K562 (cell line): ENCODE results near the gene IRF2BP1. TPM values are rescaled to one million over a fixed set of nuclear protein-coding genes. Genes with fewer than 3 reads are reported as not detected.

Source experiments
- ATAC-seq: fragments of 200-7000 bp; cut with Tn5 transposase; 3 replicates; pipeline ENCODE4 v1.9.1; 2020; ENCODE audit warnings: moderate library complexity
- BruUV-seq: library from RNA; stranded (reverse); fragments of 400-500 nt; replicated peaks from 2 replicates; lab custom pipeline; 2021; lab: Mats Ljungman, UMichigan
- CTCF ChIA-PET: fragments of 300-600 bp; formaldehyde crosslinking; extraction: SDS; loops from one replicate; lab custom pipeline; 2021; ENCODE audit warnings: low intra/inter-chr PET ratio; lab: Yijun Ruan, JAX
- POLR2A ChIA-PET: fragments of 300-600, 350-650 bp; sonication (Branson Sonifier 250); formaldehyde crosslinking; extraction: SDS; loops from one replicate; lab custom pipeline; 2021; ENCODE audit warnings: antibody characterized with exemption, inconsistent platforms; lab: Yijun Ruan, JAX
- DNase-seq, 4 experiments: peaks; one replicate each; pipeline versions ENCODE4 v3.0.0 to v3.0.0-alpha.2; 2011 to 2018; ENCODE audit warnings: low spot score in 3 of 4, mixed read lengths in 3 of 4; ENCODE audit errors: extremely low read depth in 1 of 4
- FAIRE-seq: peaks from 2 replicates; lab custom pipeline; 2011; peaks lifted over from hg19 to GRCh38; lab: Jason Lieb, UNC
- H2AFZ ChIP-seq: 2 replicates; pipeline ENCODE4 v1.6.0; 2011; ENCODE audit warnings: low read depth, low read length, control low read depth, inconsistent platforms
- H3K27ac ChIP-seq: fragments of 200-600 bp; 3 replicates; pipeline ENCODE4 v1.8.0; 2011; ENCODE audit warnings: low read depth, mild to moderate bottlenecking, control low read depth, inconsistent platforms, low read length, moderate library complexity, mixed read lengths; ENCODE audit errors: extremely low read depth
- H3K27me3 ChIP-seq, 2 experiments: fragments of 300-600 bp in 1 of 2; 2 replicates in 1 of 2; 3 replicates in 1 of 2; pipeline versions ENCODE4 v1.6.0 to v1.8.0; 2011; ENCODE audit warnings: inconsistent platforms in 2 of 2, low read length in 2 of 2, mild to moderate bottlenecking in 1 of 2, mixed read lengths in 1 of 2, moderate library complexity in 1 of 2; ENCODE audit not compliant: control insufficient read depth in 2 of 2, insufficient read depth in 2 of 2
- H3K36me3 ChIP-seq: fragments of 300-600 bp; 3 replicates; pipeline ENCODE4 v1.8.0; 2011; ENCODE audit warnings: mild to moderate bottlenecking, low read length, inconsistent platforms; ENCODE audit not compliant: control insufficient read depth, insufficient read depth
- H3K4me1 ChIP-seq, 2 experiments: fragments of 200-600 bp in 1 of 2; replicated peaks in 1 of 2; 2 replicates in 1 of 2; 3 replicates in 1 of 2; pipeline versions ENCODE4 v1.5.1 to v1.8.0; 2011; ENCODE audit warnings: inconsistent platforms in 2 of 2, low read length in 2 of 2, mild to moderate bottlenecking in 1 of 2, mixed read lengths in 1 of 2, moderate library complexity in 1 of 2; ENCODE audit not compliant: control insufficient read depth in 2 of 2, insufficient read depth in 2 of 2
- H3K4me2 ChIP-seq: 2 replicates; pipeline ENCODE4 v1.6.1; 2011; ENCODE audit warnings: low read length, control low read depth, inconsistent platforms, mixed read lengths; ENCODE audit not compliant: insufficient read depth
- H3K4me3 ChIP-seq: fragments of 200-600 bp; sonication (generic), shearing (Covaris generic); 2 replicates; pipeline ENCODE4 v1.5.1; 2016; ENCODE audit warnings: control low read depth, inconsistent platforms
- H3K79me2 ChIP-seq: fragments of 200-600 bp; 3 replicates; pipeline ENCODE4 v1.8.0; 2011; ENCODE audit warnings: low read length, inconsistent platforms; ENCODE audit not compliant: control insufficient read depth, insufficient read depth
- H3K9ac ChIP-seq, 2 experiments: 2 replicates each; pipeline versions ENCODE4 v1.6.0 to v1.6.1; 2011; ENCODE audit warnings: low read depth in 2 of 2, low read length in 2 of 2, control low read depth in 1 of 2, inconsistent platforms in 1 of 2, mild to moderate bottlenecking in 1 of 2, mixed read lengths in 1 of 2; ENCODE audit not compliant: insufficient read depth in 1 of 2
- H3K9me1 ChIP-seq: one replicate; pipeline ENCODE4 v1.6.0; 2011; ENCODE audit warnings: inconsistent platforms, mild to moderate bottlenecking, low read length, moderate library complexity; ENCODE audit not compliant: control insufficient read depth, insufficient read depth
- H3K9me3 ChIP-seq: replicated peaks from 2 replicates; pipeline ENCODE4 v1.5.1; 2011; ENCODE audit warnings: low read depth, low read length, inconsistent platforms; ENCODE audit not compliant: control insufficient read depth, insufficient read depth
- H4K20me1 ChIP-seq: replicated peaks from 2 replicates; pipeline ENCODE4 v1.6.1; 2011; ENCODE audit warnings: low read length, inconsistent platforms, mixed read lengths; ENCODE audit not compliant: control insufficient read depth, insufficient read depth
- CBX2 ChIP-seq: fragments of 200-600 bp; sonication (generic); IDR thresholded peaks from one replicate; pipeline ENCODE4 v1.6.1; 2012; ENCODE audit warnings: mild to moderate bottlenecking, low read length, inconsistent platforms; ENCODE audit not compliant: insufficient read depth, poor library complexity, severe bottlenecking
- FUS ChIP-seq: fragments of 200-400 bp; formaldehyde crosslinking; optimal IDR thresholded peaks from 2 replicates; pipeline ENCODE3; 2017; ENCODE audit warnings: low read depth, low read length
- KLF16 ChIP-seq: IDR thresholded peaks from 2 replicates; pipeline ENCODE4 v1.6.1; 2016; ENCODE audit warnings: antibody characterized with exemption
- MTA2 ChIP-seq: fragments of 450-650 bp; IDR thresholded peaks from 2 replicates; pipeline ENCODE4 v1.6.1; 2016; ENCODE audit warnings: low read depth
- NFIC ChIP-seq: fragments of 450-650 bp; IDR thresholded peaks from 2 replicates; pipeline ENCODE4 v1.6.1; 2017; ENCODE audit warnings: mild to moderate bottlenecking, inconsistent platforms
- NFRKB ChIP-seq: fragments of 450-650 bp; IDR thresholded peaks from 2 replicates; pipeline ENCODE4 v1.6.1; 2016; ENCODE audit warnings: low read depth
- POLR2AphosphoS5 ChIP-seq: IDR thresholded peaks from 2 replicates; pipeline ENCODE4 v1.6.1; 2011; ENCODE audit warnings: mild to moderate bottlenecking, low read depth, low read length, moderate library complexity; ENCODE audit not compliant: control insufficient read depth, insufficient read depth
- RBBP5 ChIP-seq: fragments of 200-600 bp; sonication (generic); IDR thresholded peaks from 2 replicates; pipeline ENCODE4 v1.6.1; 2012; ENCODE audit warnings: borderline replicate concordance, mild to moderate bottlenecking, low read length, control low read depth, inconsistent platforms; ENCODE audit not compliant: insufficient read depth, poor library complexity, severe bottlenecking
- SREBF1 ChIP-seq: fragments of 150-350 bp; IDR thresholded peaks from 2 replicates; pipeline ENCODE4 v1.6.1; 2014; ENCODE audit warnings: antibody characterized with exemption, low read depth, low read length, borderline replicate concordance
- YY1 ChIP-seq, 3 experiments: IDR thresholded peaks; 2 replicates each; pipeline ENCODE4 v1.6.1; 2011; ENCODE audit warnings: low read length in 2 of 3, mild to moderate bottlenecking in 2 of 3, moderate library complexity in 2 of 3, borderline replicate concordance in 1 of 3, control low read depth in 1 of 3, low read depth in 1 of 3; ENCODE audit not compliant: insufficient read depth in 3 of 3, insufficient replicate concordance in 2 of 3, control insufficient read depth in 1 of 3, insufficient read length in 1 of 3; ENCODE audit errors: extremely low read depth in 1 of 3
- ZBTB7A ChIP-seq: IDR thresholded peaks from 2 replicates; pipeline ENCODE4 v1.6.1; 2011; ENCODE audit warnings: low read depth, mild to moderate bottlenecking, low read length, moderate library complexity, borderline replicate concordance; ENCODE audit not compliant: control insufficient read depth
- WGBS: fragments of 100-300 bp; shearing (Covaris generic); methylation state at CpG from one replicate; pipeline ENCODE4 v1.1.6; 2016; ENCODE audit warnings: low coverage, mixed read lengths; ENCODE audit not compliant: insufficient coverage; ENCODE audit errors: missing lambda C conversion rate; 5-methylcytosine and 5-hydroxymethylcytosine counted together
- in situ Hi-C: fragments of 300-500 bp; cut with MboI; formaldehyde crosslinking; loops from 4 replicates; pipeline ENCODE4 v1.15.0; 2018; ENCODE audit warnings: inconsistent platforms, mixed read lengths
- intact Hi-C: fragments of 100-400 bp; cut with micrococcal nuclease; formaldehyde crosslinking; loops from 2 replicates; pipeline ENCODE4 v1.14.2; 2022
- polyA plus RNA-seq, 8 experiments: library from polyadenylated mRNA; depleted of rRNA in 4 of 8; stranded (reverse) in 5 of 8; unstranded in 3 of 8; fragments of >200 nt; fragmentation: Nextera tagmentation in 2 of 8; fragmentation: Illumina TruSeq in 1 of 8; extraction: Ambion mirVana in 2 of 8; extraction: Trizol in 1 of 8; gene quantifications; 2 replicates each; pipeline versions ENCODE4 v1.2.1 to v1.2.3, GENCODE V29; 2011 to 2014; ENCODE audit warnings: inconsistent platforms in 1 of 8, missing spikeins in 1 of 8
- total RNA-seq, 7 experiments: library from RNA; depleted of rRNA in 6 of 7; stranded (reverse); fragments of >200 nt in 6 of 7; fragmentation: Illumina TruSeq in 2 of 7; extraction: Trizol in 2 of 7; gene quantifications; 2 replicates each; pipeline versions ENCODE4 v1.2.1 to v1.2.3, GENCODE V29; 2011 to 2021; ENCODE audit warnings: low replicate concordance in 1 of 7
- TF ChIP-seq, protein P1 (sequence below): fragments of 450-650 bp; IDR thresholded peaks from 2 replicates; pipeline ENCODE4 v1.6.1; 2017; ENCODE audit warnings: antibody characterized with exemption
- TF ChIP-seq, protein P2 (sequence below): fragments of 250-450 bp; sonication (Bioruptor Pico); IDR thresholded peaks from 2 replicates; pipeline ENCODE4 v1.4.0; 2020; ENCODE audit warnings: mild to moderate bottlenecking, moderate library complexity, borderline replicate concordance

The IRF2BP1 gene
- total and polyA plus RNA-seq, 9 of the 15 experiments (the other 6 are each of a cell fraction or from before 2014, with no cell fraction given), result 0.61 to 35.9 (median 3.5) TPM

DNA sequence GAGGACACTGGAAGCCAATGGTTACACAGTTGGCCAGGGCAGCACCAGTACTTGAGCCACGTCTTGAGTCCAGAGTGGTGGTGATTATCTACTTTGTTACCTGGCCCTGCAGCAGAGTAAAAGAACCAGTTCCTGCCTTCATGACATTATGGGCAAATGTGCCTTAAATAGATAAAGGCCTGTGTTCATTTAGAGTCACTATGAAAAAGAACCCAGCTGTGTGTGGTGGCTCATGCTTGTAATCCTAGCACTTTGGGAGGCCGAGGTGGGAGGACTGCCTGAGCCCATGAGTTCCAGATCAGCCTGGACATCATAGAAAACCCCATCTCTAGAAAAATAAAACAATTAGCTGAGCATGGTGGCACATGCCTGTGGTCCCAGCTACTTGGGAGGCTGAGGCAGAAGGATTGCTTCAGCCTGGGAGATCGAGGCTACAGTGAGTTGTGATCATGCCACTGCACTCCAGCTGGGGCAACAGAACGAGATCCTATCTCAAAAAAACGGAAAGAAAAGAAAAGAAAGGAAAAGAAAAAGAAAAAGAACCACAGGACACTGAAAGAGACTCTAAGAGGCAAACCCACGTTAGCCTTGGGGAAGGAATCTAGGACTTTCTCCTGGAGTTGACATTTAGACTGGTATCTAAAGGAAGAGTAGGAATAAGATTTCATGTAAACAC is 3.4 kb upstream of the IRF2BP1 start:
- Histone ChIP-seq H3K4me3 (no peak overlapping the region), H4K20me1 (no peaks in the 10 kb centered on the region), H3K36me3 (peaks cover 6% of the 10 kb centered on the region; the same call in 1 of the 3 replicates), H3K27me3 (no peaks in the 10 kb centered on the region), H3K4me1 (peaks cover 20 to 38% of the 10 kb centered on the region in 2 experiments; a peak in 4 of 5 replicates), H3K9ac (peak overlapping the region; percentile 27 to 45; a peak in 2 of 4 replicates), H3K9me3 (no peaks in the 10 kb centered on the region), H2AFZ (peak overlapping the region; percentile 25; the same call in 1 of the 2 replicates), H3K27ac (peak overlapping the region; percentile 66), H3K9me1 (no peaks in the 10 kb centered on the region), H3K79me2 (peaks cover 14% of the 10 kb centered on the region), H3K4me2 (peak overlapping the region; percentile 12; the same call in 1 of the 2 replicates)
- WGBS, result 11% methylated on average over 6 of the region's 6 CpGs
- no TSS peak for BruUV-seq
- POLR2A ChIA-PET, result interaction anchor here (0.5 to 1.1 kb wide), 2 partner anchors 11 to 87 kb away, joined by 3 to 4 read pairs; no protein-coding TSS in a partner anchor
- in situ Hi-C loops, result no loop called here
- DNase-seq (peak in 2 of 4 experiments; percentile 62 to 76), ATAC-seq (0 out of 3 replicates have a peak, but pooled peaks have one; percentile 1), FAIRE-seq (peak; percentile 83)
- intact Hi-C loops, result no loop called here
- CTCF ChIA-PET, result no interaction called here
- no peak for TF ChIP-seq MTA2
- TF ChIP-seq SREBF1, result no peak
- no peak for TF ChIP-seq RBBP5
- TF ChIP-seq FUS, result no peak
- TF ChIP-seq CBX2, result no peak
- no peak for TF ChIP-seq NFRKB
- TF ChIP-seq POLR2AphosphoS5, result peak; percentile 72
- peak; percentile 34; the same call in 1 of the 2 replicates for TF ChIP-seq KLF16
- TF ChIP-seq, protein P1, sequence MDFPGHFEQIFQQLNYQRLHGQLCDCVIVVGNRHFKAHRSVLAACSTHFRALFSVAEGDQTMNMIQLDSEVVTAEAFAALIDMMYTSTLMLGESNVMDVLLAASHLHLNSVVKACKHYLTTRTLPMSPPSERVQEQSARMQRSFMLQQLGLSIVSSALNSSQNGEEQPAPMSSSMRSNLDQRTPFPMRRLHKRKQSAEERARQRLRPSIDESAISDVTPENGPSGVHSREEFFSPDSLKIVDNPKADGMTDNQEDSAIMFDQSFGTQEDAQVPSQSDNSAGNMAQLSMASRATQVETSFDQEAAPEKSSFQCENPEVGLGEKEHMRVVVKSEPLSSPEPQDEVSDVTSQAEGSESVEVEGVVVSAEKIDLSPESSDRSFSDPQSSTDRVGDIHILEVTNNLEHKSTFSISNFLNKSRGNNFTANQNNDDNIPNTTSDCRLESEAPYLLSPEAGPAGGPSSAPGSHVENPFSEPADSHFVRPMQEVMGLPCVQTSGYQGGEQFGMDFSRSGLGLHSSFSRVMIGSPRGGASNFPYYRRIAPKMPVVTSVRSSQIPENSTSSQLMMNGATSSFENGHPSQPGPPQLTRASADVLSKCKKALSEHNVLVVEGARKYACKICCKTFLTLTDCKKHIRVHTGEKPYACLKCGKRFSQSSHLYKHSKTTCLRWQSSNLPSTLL, result peak; percentile 30; the same call in 1 of the 2 replicates
- TF ChIP-seq NFIC, result peak; percentile 46
- TF ChIP-seq YY1 (IDR thresholded peaks at IDR 0.05; ENCODE audit: borderline replicate concordance in 1 of 3, control insufficient read depth in 1 of 3, extremely low read depth in 1 of 3, insufficient read depth in 3 of 3, insufficient read length in 1 of 3, insufficient replicate concordance in 2 of 3, low read depth in 1 of 3, low read length in 2 of 3), result no peak
- TF ChIP-seq ZBTB7A, result no peak
- TF ChIP-seq, protein P2, sequence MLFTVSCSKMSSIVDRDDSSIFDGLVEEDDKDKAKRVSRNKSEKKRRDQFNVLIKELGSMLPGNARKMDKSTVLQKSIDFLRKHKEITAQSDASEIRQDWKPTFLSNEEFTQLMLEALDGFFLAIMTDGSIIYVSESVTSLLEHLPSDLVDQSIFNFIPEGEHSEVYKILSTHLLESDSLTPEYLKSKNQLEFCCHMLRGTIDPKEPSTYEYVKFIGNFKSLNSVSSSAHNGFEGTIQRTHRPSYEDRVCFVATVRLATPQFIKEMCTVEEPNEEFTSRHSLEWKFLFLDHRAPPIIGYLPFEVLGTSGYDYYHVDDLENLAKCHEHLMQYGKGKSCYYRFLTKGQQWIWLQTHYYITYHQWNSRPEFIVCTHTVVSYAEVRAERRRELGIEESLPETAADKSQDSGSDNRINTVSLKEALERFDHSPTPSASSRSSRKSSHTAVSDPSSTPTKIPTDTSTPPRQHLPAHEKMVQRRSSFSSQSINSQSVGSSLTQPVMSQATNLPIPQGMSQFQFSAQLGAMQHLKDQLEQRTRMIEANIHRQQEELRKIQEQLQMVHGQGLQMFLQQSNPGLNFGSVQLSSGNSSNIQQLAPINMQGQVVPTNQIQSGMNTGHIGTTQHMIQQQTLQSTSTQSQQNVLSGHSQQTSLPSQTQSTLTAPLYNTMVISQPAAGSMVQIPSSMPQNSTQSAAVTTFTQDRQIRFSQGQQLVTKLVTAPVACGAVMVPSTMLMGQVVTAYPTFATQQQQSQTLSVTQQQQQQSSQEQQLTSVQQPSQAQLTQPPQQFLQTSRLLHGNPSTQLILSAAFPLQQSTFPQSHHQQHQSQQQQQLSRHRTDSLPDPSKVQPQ (CRISPR knock-in tag), result no peak
